ENCODE results near the gene ZNF521.

DNA sequence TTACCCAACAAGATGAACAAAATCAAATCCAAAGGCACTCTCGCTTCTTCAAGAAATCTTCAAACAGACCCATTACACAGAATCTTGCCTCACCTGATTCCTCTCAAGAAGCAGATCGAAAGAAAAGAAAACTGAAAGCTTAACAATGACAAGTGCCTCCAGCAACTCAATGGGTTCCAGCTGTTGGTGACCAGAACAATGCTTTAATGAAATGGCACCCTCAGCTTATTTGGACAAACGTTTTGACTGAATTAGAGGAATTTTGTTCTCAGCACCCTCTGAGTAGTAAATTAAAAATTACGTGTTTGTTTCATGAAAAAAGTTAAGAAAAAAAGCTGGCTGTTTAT is 211.0 kb downstream of the ZNF521 start:
- no peak for TF ChIP-seq CTCF (IDR thresholded peaks at IDR 0.05; ENCODE audit: low read depth, low read length, missing input control)
- no peak for TF ChIP-seq SP1 (IDR thresholded peaks at IDR 0.05)
- TF ChIP-seq, protein P1, sequence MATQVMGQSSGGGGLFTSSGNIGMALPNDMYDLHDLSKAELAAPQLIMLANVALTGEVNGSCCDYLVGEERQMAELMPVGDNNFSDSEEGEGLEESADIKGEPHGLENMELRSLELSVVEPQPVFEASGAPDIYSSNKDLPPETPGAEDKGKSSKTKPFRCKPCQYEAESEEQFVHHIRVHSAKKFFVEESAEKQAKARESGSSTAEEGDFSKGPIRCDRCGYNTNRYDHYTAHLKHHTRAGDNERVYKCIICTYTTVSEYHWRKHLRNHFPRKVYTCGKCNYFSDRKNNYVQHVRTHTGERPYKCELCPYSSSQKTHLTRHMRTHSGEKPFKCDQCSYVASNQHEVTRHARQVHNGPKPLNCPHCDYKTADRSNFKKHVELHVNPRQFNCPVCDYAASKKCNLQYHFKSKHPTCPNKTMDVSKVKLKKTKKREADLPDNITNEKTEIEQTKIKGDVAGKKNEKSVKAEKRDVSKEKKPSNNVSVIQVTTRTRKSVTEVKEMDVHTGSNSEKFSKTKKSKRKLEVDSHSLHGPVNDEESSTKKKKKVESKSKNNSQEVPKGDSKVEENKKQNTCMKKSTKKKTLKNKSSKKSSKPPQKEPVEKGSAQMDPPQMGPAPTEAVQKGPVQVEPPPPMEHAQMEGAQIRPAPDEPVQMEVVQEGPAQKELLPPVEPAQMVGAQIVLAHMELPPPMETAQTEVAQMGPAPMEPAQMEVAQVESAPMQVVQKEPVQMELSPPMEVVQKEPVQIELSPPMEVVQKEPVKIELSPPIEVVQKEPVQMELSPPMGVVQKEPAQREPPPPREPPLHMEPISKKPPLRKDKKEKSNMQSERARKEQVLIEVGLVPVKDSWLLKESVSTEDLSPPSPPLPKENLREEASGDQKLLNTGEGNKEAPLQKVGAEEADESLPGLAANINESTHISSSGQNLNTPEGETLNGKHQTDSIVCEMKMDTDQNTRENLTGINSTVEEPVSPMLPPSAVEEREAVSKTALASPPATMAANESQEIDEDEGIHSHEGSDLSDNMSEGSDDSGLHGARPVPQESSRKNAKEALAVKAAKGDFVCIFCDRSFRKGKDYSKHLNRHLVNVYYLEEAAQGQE (IDR thresholded peaks at IDR 0.05) = no peak
- no peak for TF ChIP-seq HNF4G (IDR thresholded peaks at IDR 0.05)
- no peak for TF ChIP-seq GABPA (IDR thresholded peaks at IDR 0.05 in 1 of 2, conservative IDR thresholded peaks at IDR 0.05 in 1 of 2)
- no peak for TF ChIP-seq NR2F2 (IDR thresholded peaks at IDR 0.05)
- TF ChIP-seq MAX (IDR thresholded peaks at IDR 0.05) = no peak
- TF ChIP-seq YY1 (IDR thresholded peaks at IDR 0.05) = no peak
- TF ChIP-seq TAF1 (conservative IDR thresholded peaks at IDR 0.05) = no peak
